H1 (cell line): ENCODE data around the gene SLIT3. TPM values are rescaled to one million over a fixed set of nuclear protein-coding genes. Genes with fewer than 3 reads are reported as not detected.

ENCODE experiments used
- CTCF ChIA-PET: fragments of 300-600 bp; sonication (Branson Sonifier 250); formaldehyde crosslinking; loops from one replicate; lab custom pipeline; 2021; ENCODE audit not compliant: partially characterized antibody; lab: Charles Lee
- POLR2A ChIA-PET: fragments of 300-600 bp; sonication (Branson Sonifier 250); formaldehyde crosslinking; loops from one replicate; lab custom pipeline; 2021; ENCODE audit warnings: inconsistent platforms; ENCODE audit not compliant: partially characterized antibody; lab: Charles Lee
- DNase-seq, 2 experiments: peaks; one replicate each; pipeline versions ENCODE4 v3.0.0 to v3.0.0-alpha.2; 2010 to 2022; ENCODE audit warnings: low spot score in 2 of 2, low read depth in 1 of 2, mixed read lengths in 1 of 2
- FAIRE-seq: peaks from 2 replicates; lab custom pipeline; 2011; peaks lifted over from hg19 to GRCh38; lab: Jason Lieb, UNC
- H2AFZ ChIP-seq: 2 replicates; pipeline ENCODE4 v1.8.1; 2012; ENCODE audit warnings: low read length, inconsistent platforms
- H2AK5ac ChIP-seq: 2 replicates; pipeline ENCODE4 v1.6.1; 2013; ENCODE audit warnings: low read depth, low read length
- H2BK120ac ChIP-seq: replicated peaks from 2 replicates; pipeline ENCODE3; 2013; ENCODE audit warnings: low read depth, low read length, inconsistent platforms
- H2BK12ac ChIP-seq: 2 replicates; pipeline ENCODE4 v1.6.1; 2013; ENCODE audit warnings: low read depth, low read length
- H2BK15ac ChIP-seq: 2 replicates; pipeline ENCODE4 v1.6.1; 2013; ENCODE audit warnings: low read length
- H2BK20ac ChIP-seq: 2 replicates; pipeline ENCODE4 v1.6.1; 2013; ENCODE audit warnings: low read length
- H2BK5ac ChIP-seq: 2 replicates; pipeline ENCODE4 v1.6.1; 2013; ENCODE audit warnings: low read depth, low read length
- H3K14ac ChIP-seq: 2 replicates; pipeline ENCODE4 v1.6.1; 2013; ENCODE audit warnings: inconsistent platforms; ENCODE audit not compliant: insufficient read length
- H3K18ac ChIP-seq: 2 replicates; pipeline ENCODE4 v1.6.1; 2013; ENCODE audit warnings: low read length; ENCODE audit errors: extremely low read depth
- H3K23ac ChIP-seq: 2 replicates; pipeline ENCODE4 v1.6.1; 2013; ENCODE audit warnings: inconsistent platforms; ENCODE audit not compliant: insufficient read length
- H3K23me2 ChIP-seq: 2 replicates; pipeline ENCODE4 v1.6.1; 2013; ENCODE audit warnings: low read depth, low read length
- H3K27ac ChIP-seq: 2 replicates; pipeline ENCODE4 v1.6.1; 2011; ENCODE audit warnings: low read depth, low read length, inconsistent platforms
- H3K27me3 ChIP-seq, 4 experiments: replicated peaks in 1 of 4; 1 replicate in 1 of 4; 2 replicates in 3 of 4; pipeline versions ENCODE4 v1.6.1 to v1.8.1; 2011 to 2013; ENCODE audit warnings: low read length in 3 of 4, mild to moderate bottlenecking in 3 of 4, inconsistent platforms in 2 of 4, mixed read lengths in 2 of 4, moderate library complexity in 1 of 4; ENCODE audit not compliant: control insufficient read depth in 3 of 4, insufficient read depth in 3 of 4; ENCODE audit errors: extremely low read depth in 1 of 4
- H3K36me3 ChIP-seq, 4 experiments: 2 replicates each; pipeline versions ENCODE4 v1.6.1 to v1.8.1; 2011 to 2013; ENCODE audit warnings: mild to moderate bottlenecking in 4 of 4, low read length in 3 of 4, moderate library complexity in 2 of 4, control low read depth in 1 of 4, inconsistent platforms in 1 of 4; ENCODE audit not compliant: insufficient read depth in 4 of 4, control insufficient read depth in 2 of 4
- H3K4ac ChIP-seq: replicated peaks from 2 replicates; pipeline ENCODE3; 2013; ENCODE audit warnings: low read length, low read depth, mixed read lengths, inconsistent platforms; ENCODE audit not compliant: insufficient read length
- H3K4me1 ChIP-seq, 4 experiments: replicated peaks in 1 of 4; 1 replicate in 1 of 4; 2 replicates in 3 of 4; pipeline versions ENCODE4 v1.6.1 to v1.8.1; 2011 to 2013; ENCODE audit warnings: low read length in 3 of 4, inconsistent platforms in 2 of 4, mixed read lengths in 1 of 4; ENCODE audit not compliant: insufficient read depth in 4 of 4, control insufficient read depth in 3 of 4
- H3K4me2 ChIP-seq, 2 experiments: 2 replicates each; pipeline versions ENCODE4 v1.6.1 to v1.8.1; 2011 to 2013; ENCODE audit warnings: low read depth in 2 of 2, low read length in 2 of 2, control low read depth in 1 of 2, inconsistent platforms in 1 of 2, mild to moderate bottlenecking in 1 of 2; ENCODE audit not compliant: insufficient read depth in 1 of 2
- H3K4me3 ChIP-seq, 4 experiments: fragments of 200-600, 300-600 bp in 1 of 4; sonication (generic), shearing (Covaris generic), sonication (Bioruptor Twin) in 1 of 4; 2 replicates each; pipeline versions ENCODE4 v1.5.1 to v1.8.1; 2011 to 2016; ENCODE audit warnings: low read length in 4 of 4, low read depth in 3 of 4, control low read depth in 2 of 4, inconsistent platforms in 2 of 4, mild to moderate bottlenecking in 2 of 4, mixed read lengths in 1 of 4, moderate library complexity in 1 of 4; ENCODE audit not compliant: insufficient read depth in 2 of 4; ENCODE audit errors: extremely low read depth in 1 of 4
- H3K56ac ChIP-seq: replicated peaks from 2 replicates; pipeline ENCODE3; 2013; ENCODE audit warnings: low read depth, mild to moderate bottlenecking, mixed read lengths, low read length, inconsistent platforms; ENCODE audit not compliant: insufficient read length
- H3K79me1 ChIP-seq: 2 replicates; pipeline ENCODE4 v1.6.1; 2013; ENCODE audit warnings: low read depth, low read length, control low read depth
- H3K79me2 ChIP-seq, 2 experiments: 2 replicates each; pipeline versions ENCODE4 v1.6.1 to v1.8.1; 2012 to 2013; ENCODE audit warnings: low read length in 2 of 2, mild to moderate bottlenecking in 2 of 2, inconsistent platforms in 1 of 2; ENCODE audit not compliant: insufficient read depth in 2 of 2, control insufficient read depth in 1 of 2
- H3K9ac ChIP-seq, 4 experiments: replicated peaks in 1 of 4; 1 replicate in 1 of 4; 2 replicates in 3 of 4; pipeline versions ENCODE4 v1.6.1 to v1.8.1; 2011 to 2013; ENCODE audit warnings: low read depth in 3 of 4, low read length in 3 of 4, control low read depth in 2 of 4, mild to moderate bottlenecking in 2 of 4, moderate library complexity in 2 of 4, inconsistent platforms in 1 of 4; ENCODE audit errors: extremely low read depth in 1 of 4
- H3K9me3 ChIP-seq, 2 experiments: 2 replicates each; pipeline versions ENCODE4 v1.6.1 to v1.8.1; 2012 to 2013; ENCODE audit warnings: mild to moderate bottlenecking in 2 of 2, moderate library complexity in 2 of 2, control low read depth in 1 of 2, inconsistent platforms in 1 of 2, low read depth in 1 of 2, low read length in 1 of 2, mixed read lengths in 1 of 2; ENCODE audit not compliant: insufficient read depth in 2 of 2
- H4K20me1 ChIP-seq, 2 experiments: replicated peaks in 1 of 2; 2 replicates each; pipeline versions ENCODE3 to v1.8.1; 2011 to 2013; ENCODE audit warnings: inconsistent platforms in 2 of 2, low read length in 2 of 2, mild to moderate bottlenecking in 1 of 2; ENCODE audit not compliant: insufficient read depth in 2 of 2, control insufficient read depth in 1 of 2
- H4K5ac ChIP-seq: 2 replicates; pipeline ENCODE4 v1.6.1; 2013; ENCODE audit warnings: low read length, low read depth, mixed read lengths, inconsistent platforms; ENCODE audit not compliant: insufficient read length
- H4K8ac ChIP-seq: 2 replicates; pipeline ENCODE4 v1.8.0; 2013; ENCODE audit warnings: mild to moderate bottlenecking, moderate library complexity, low read length, inconsistent platforms; ENCODE audit not compliant: insufficient read depth; ENCODE audit errors: extremely low read depth
- H4K91ac ChIP-seq: replicated peaks from 2 replicates; pipeline ENCODE3; 2013; ENCODE audit warnings: low read length, mixed read lengths, inconsistent platforms; ENCODE audit not compliant: insufficient read length
- JUN ChIP-seq: IDR thresholded peaks from 2 replicates; pipeline ENCODE4 v1.6.1; 2011; ENCODE audit warnings: low read depth, mild to moderate bottlenecking, improper control_type of control experiment, low read length
- KDM1A ChIP-seq: fragments of 200-600, 300-600 bp; sonication (generic); IDR thresholded peaks from 2 replicates; pipeline ENCODE4 v1.7.1; 2016; ENCODE audit warnings: mild to moderate bottlenecking, low read length, borderline replicate concordance
- KDM5A ChIP-seq: fragments of 200-600 bp; IDR thresholded peaks from 2 replicates; pipeline ENCODE4 v1.7.1; 2012; ENCODE audit warnings: mild to moderate bottlenecking, low read length, inconsistent platforms, mixed read lengths
- POLR2AphosphoS5 ChIP-seq: IDR thresholded peaks from 2 replicates; pipeline ENCODE4 v1.6.1; 2011; ENCODE audit warnings: low read depth, low read length
- RXRA ChIP-seq: IDR thresholded peaks from 2 replicates; pipeline ENCODE4 v1.6.1; 2011; ENCODE audit warnings: low read depth, mild to moderate bottlenecking, low read length, moderate library complexity; ENCODE audit not compliant: insufficient read depth
- SP4 ChIP-seq: IDR thresholded peaks from 2 replicates; pipeline ENCODE4 v1.6.1; 2012; ENCODE audit warnings: low read length, inconsistent platforms
- SUZ12 ChIP-seq: fragments of 200-600 bp; sonication (generic); IDR thresholded peaks from 2 replicates; pipeline ENCODE4 v1.6.1; 2012; ENCODE audit warnings: mild to moderate bottlenecking, inconsistent platforms, low read length, moderate library complexity, mixed read lengths
- TAF1 ChIP-seq: IDR thresholded peaks from 2 replicates; pipeline ENCODE4 v1.6.1; 2011; ENCODE audit warnings: mild to moderate bottlenecking, low read depth, low read length
- TCF12 ChIP-seq: IDR thresholded peaks from 2 replicates; pipeline ENCODE4 v1.6.1; 2011; ENCODE audit warnings: low read depth, mild to moderate bottlenecking, low read length
- WGBS, 2 experiments: shearing (Covaris generic) in 1 of 2; methylation state at CpG; one replicate each; pipeline versions ENCODE4 v1.1.6 to v1.1.7; 2013 to 2015; ENCODE audit warnings: low lambda C conversion rate in 2 of 2, mixed read lengths in 2 of 2, inconsistent platforms in 1 of 2, low coverage in 1 of 2, missing lambda C conversion rate in 1 of 2; ENCODE audit not compliant: insufficient replicate concordance in 2 of 2, insufficient coverage in 1 of 2, insufficient read length in 1 of 2; ENCODE audit errors: extremely low coverage in 1 of 2, missing lambda C conversion rate in 1 of 2; 5-methylcytosine and 5-hydroxymethylcytosine counted together
- polyA plus RNA-seq, 7 experiments: library from polyadenylated mRNA; depleted of rRNA in 3 of 7; stranded (reverse) in 5 of 7; unstranded in 2 of 7; fragments of >200 nt in 5 of 7; fragments of 200-250 nt in 2 of 7; gene quantifications; 1 replicate in 5 of 7; 2 replicates in 1 of 7; 4 replicates in 1 of 7; pipeline versions ENCODE4 v1.2.1 to v1.2.3, GENCODE V29; 2011 to 2013; ENCODE audit warnings: missing spikeins in 2 of 7, mixed read lengths in 2 of 7
- total RNA-seq: library from RNA; stranded (reverse); fragmentation: NEBNext Ultra II Directional; extraction: Animal tissue kit (Norgen Biotek cat#: 25700); gene quantifications from 2 replicates; pipeline ENCODE4 v1.2.1, GENCODE V29; 2021

Gene SLIT3
- total and polyA plus RNA-seq, 2 of the 8 experiments (the other 6 are each of a cell fraction or from before 2014, with no cell fraction given): 1.1 to 1.2 TPM

- no peaks in the 10 kb centered on the region for H3K36me3 ChIP-seq
- H3K4me1 ChIP-seq: no peaks in the 10 kb centered on the region
- no peaks in the 10 kb centered on the region for H3K23me2 ChIP-seq
- ChIA-PET CTCF (interaction anchor here (0.7 to 1.1 kb wide), 4 partner anchors 275 to 1872 kb away, joined by 3 to 4 read pairs (median 3); no protein-coding TSS in a partner anchor), POLR2A (no interaction called here)
- H2BK12ac ChIP-seq: no peak overlapping the region
- no peak overlapping the region for H3K18ac ChIP-seq
- H2AK5ac ChIP-seq: no peak overlapping the region
- H2BK20ac ChIP-seq: no peak overlapping the region
- no peak overlapping the region for H2BK15ac ChIP-seq
- no peak overlapping the region for H3K23ac ChIP-seq
- no peak overlapping the region for H3K14ac ChIP-seq
- no peak overlapping the region for H3K27ac ChIP-seq
- no peak overlapping the region for H4K91ac ChIP-seq
- 62% methylated on average over 9 of the region's 9 CpGs; no CpG with 5 or more reads in 1 of the 2 experiments for WGBS, 2 experiments
- TF ChIP-seq JUN (no peak), TCF12 (0 out of 2 replicates have a peak, but pooled peaks have one; percentile 63), RXRA (no peak), POLR2AphosphoS5 (peak; percentile 95), KDM5A (no peak), SUZ12 (no peak), KDM1A (no peak), SP4 (no peak), TAF1 (no peak)
- H4K20me1 ChIP-seq: peaks cover 1 to 3% of the 10 kb centered on the region in 2 experiments
- DNase-seq (no peak), FAIRE-seq (peak; percentile 73)
- no peak overlapping the region for H2BK5ac ChIP-seq
- no peak overlapping the region for H2AFZ ChIP-seq
- H3K9ac ChIP-seq: no peak overlapping the region
- no peak overlapping the region for H3K4me3 ChIP-seq
- no peak overlapping the region for H3K4ac ChIP-seq
- H3K27me3 ChIP-seq: peaks cover 22 to 84% (median 57%) of the 10 kb centered on the region in 4 experiments
- no peak overlapping the region for H4K5ac ChIP-seq
- H3K56ac ChIP-seq: no peak overlapping the region
- no peaks in the 10 kb centered on the region for H3K9me3 ChIP-seq
- no peak overlapping the region for H2BK120ac ChIP-seq
- no peaks in the 10 kb centered on the region for H3K79me1 ChIP-seq
- no peaks in the 10 kb centered on the region for H3K79me2 ChIP-seq
- no peak overlapping the region for H3K4me2 ChIP-seq
- no peak overlapping the region for H4K8ac ChIP-seq
Measured at GRCh38 chr5:169222934-169223594, 77.9 kb downstream of the SLIT3 start.
